B cell (primary cell): ENCODE measurements around the gene FMN2.

Source experiments
- CTCF ChIP-seq: fragments of 200-600 bp; IDR thresholded peaks from one replicate; pipeline ENCODE4 v1.8.0; 2022; ENCODE audit warnings: antibody characterized with exemption, mild to moderate bottlenecking
- EZH2 ChIP-seq: IDR thresholded peaks from 2 replicates; pipeline ENCODE4 v1.6.1; 2012; ENCODE audit warnings: borderline replicate concordance, low read depth, mild to moderate bottlenecking, moderate library complexity, low read length; ENCODE audit not compliant: insufficient read depth, poor library complexity, severe bottlenecking

- TF ChIP-seq CTCF = no peak
- no peak for TF ChIP-seq EZH2
Measured at GRCh38 chr1:240226102-240226501, 134.4 kb downstream of the FMN2 start.
